ENCODE data around the gene S100A8.

DNA sequence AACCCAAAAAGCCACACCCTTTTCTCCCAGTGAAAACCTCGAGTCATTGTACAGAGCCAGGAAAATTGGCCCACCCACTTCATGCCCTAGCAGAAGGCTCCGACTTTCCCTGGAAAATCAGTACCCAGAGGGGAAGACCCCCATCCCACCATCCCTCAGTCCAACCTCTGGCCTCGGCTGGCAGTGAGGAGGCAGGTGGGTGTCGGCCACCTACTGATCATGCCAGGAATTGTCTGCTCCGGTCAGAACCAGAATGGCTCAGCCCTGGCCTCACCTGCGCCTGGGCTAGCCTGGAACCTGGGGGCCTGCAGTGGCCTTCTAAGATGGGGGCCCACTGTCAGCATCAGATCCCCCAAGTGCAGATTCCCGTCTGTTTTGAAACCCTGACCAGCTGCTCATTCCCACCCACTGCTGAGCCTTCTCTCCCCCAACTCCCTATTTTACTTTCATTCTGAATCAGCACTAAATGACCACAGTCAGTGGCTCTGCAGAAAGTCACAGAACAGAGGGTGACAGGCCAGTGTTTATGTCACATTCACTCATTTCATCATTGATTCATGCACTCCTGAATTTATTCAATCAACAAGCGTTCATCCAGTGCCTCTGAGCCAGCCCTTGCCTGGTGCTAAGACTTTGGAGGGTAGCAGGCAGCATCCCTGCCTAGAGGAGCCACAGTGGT, 36.2 kb downstream of the S100A8 start:
- TF ChIP-seq CTCF (conservative IDR thresholded peaks at IDR 0.05; ENCODE audit: low read depth, low read length) (no peak), EZH2 (IDR thresholded peaks at IDR 0.05; ENCODE audit: borderline replicate concordance, low read depth, low read length, poor library complexity, severe bottlenecking) (no peak)
